Stomach (tissue), 9 donors: ENCODE data around the gene DHRSX. TPM values are rescaled to one million over a fixed set of nuclear protein-coding genes. Genes with fewer than 3 reads are reported as not detected.
"Not testable (repeated sequence)": the region's sequence is repeated elsewhere in the genome, so short reads cannot be mapped to it uniquely, and the experiment has no call there.

Experiments used
- DNase-seq, 2 donors: peaks; one replicate each; pipeline versions ENCODE4 v3.0.0 to v3.0.0-alpha.2; 2013 to 2019
- H3K27ac ChIP-seq, 5 donors: fragments of 200-600 bp in 4 of 5; sonication (generic) in 4 of 5; one replicate each; pipeline ENCODE4 v1.5.1; 2013 to 2019; ENCODE audit warnings: mild to moderate bottlenecking in 1 of 5, moderate library complexity in 1 of 5
- H3K27me3 ChIP-seq, 3 donors: fragments of 200-600 bp; sonication (generic); one replicate each; pipeline ENCODE4 v1.5.1; 2017 to 2019; ENCODE audit warnings: mixed run types in 1 of 3
- H3K36me3 ChIP-seq, 4 donors: fragments of 200-600 bp; sonication (generic); 1 replicate in 3 of 4; 2 replicates in 1 of 4; pipeline ENCODE4 v1.5.1; 2016 to 2019
- H3K4me1 ChIP-seq, 4 donors: fragments of 200-600 bp; sonication (generic); one replicate each; pipeline ENCODE4 v1.5.1; 2016 to 2019
- H3K4me3 ChIP-seq, 4 donors: fragments of 200-600 bp; sonication (generic) in 3 of 4; one replicate each; pipeline ENCODE4 v1.5.1; 2016 to 2019; ENCODE audit warnings: mild to moderate bottlenecking in 1 of 4
- H3K9me3 ChIP-seq, 4 donors: fragments of 200-600 bp; sonication (generic); one replicate each; pipeline ENCODE4 v1.5.1; 2016 to 2019
- CTCF ChIP-seq, 7 experiments: fragments of 450-650 bp in 4 of 7; fragments of 200-600 bp in 3 of 7; sonication (generic) in 3 of 7; IDR thresholded peaks; one replicate each; pipeline ENCODE4 v1.5.1; 2016 to 2019; ENCODE audit warnings: antibody characterized with exemption in 7 of 7, control low read depth in 2 of 7, mild to moderate bottlenecking in 1 of 7
- EP300 ChIP-seq: sonication (generic); formaldehyde crosslinking; IDR thresholded peaks from one replicate; pipeline ENCODE4 v1.6.1; 2017; ENCODE audit warnings: antibody characterized with exemption
- POLR2A ChIP-seq, 4 donors: fragments of 450-650 bp; IDR thresholded peaks; one replicate each; pipeline ENCODE4 v1.6.1; 2016; ENCODE audit warnings: antibody characterized with exemption in 4 of 4, control low read depth in 2 of 4, mild to moderate bottlenecking in 1 of 4, moderate library complexity in 1 of 4
- POLR2AphosphoS5 ChIP-seq, 3 donors: sonication (generic); formaldehyde crosslinking; IDR thresholded peaks; one replicate each; pipeline ENCODE4 v1.6.1; 2016; ENCODE audit warnings: antibody characterized with exemption in 3 of 3
- WGBS, 5 donors: extraction: QIAGEN DNeasy Blood & Tissue Kit in 3 of 5; methylation state at CpG; one replicate each; pipeline versions ENCODE4 v1.1.5 to v1.1.7; 2013 to 2018; 5-methylcytosine and 5-hydroxymethylcytosine counted together
- intact Hi-C: fragments of 100-400 bp; cut with DNase I; formaldehyde crosslinking; loops from one replicate; pipeline ENCODE4 v1.15.1; 2023; ENCODE audit warnings: low total_unique reads
- polyA plus RNA-seq, 3 donors: library from polyadenylated mRNA; stranded (reverse); fragments of 200-250 nt; gene quantifications; one replicate each; pipeline ENCODE4 v1.2.3, GENCODE V29; 2013
- total RNA-seq, 5 donors: library from RNA; depleted of rRNA; stranded (reverse); fragments of >200 nt; gene quantifications; one replicate each; pipeline versions ENCODE4 v1.1.0 to v1.2.3, GENCODE V29; 2014 to 2016
- donor health status: healthy with polysubstance abuse.
- donor health status: Bipolar disorder and iron deficiency.
- donor health status: healthy.

Gene DHRSX
- total and polyA plus RNA-seq, 8 donors: 11.2 to 69.4 (median 21.1) TPM

GRCh38 chrX:2251211-2251610, 249.6 kb downstream of the DHRSX start:
- H3K36me3 ChIP-seq: no peaks in the 10 kb centered on the region
- H3K4me3 ChIP-seq: no peak overlapping the region
- H3K27me3 ChIP-seq: no peaks in the 10 kb centered on the region
- 49 to 70% (median 56%) methylated on average over 5 of the region's 5 CpGs for WGBS, 5 donors
- no peak for DNase-seq
- intact Hi-C loops: no loop called here
- TF ChIP-seq CTCF (IDR thresholded peaks at IDR 0.05) (no peak), POLR2A (IDR thresholded peaks at IDR 0.05) (no peak), EP300 (no peak)
- peaks cover 0 to 8% (median 4%) of the 10 kb centered on the region in 4 donors for H3K9me3 ChIP-seq
- H3K27ac ChIP-seq: no peak overlapping the region
- no peaks in the 10 kb centered on the region for H3K4me1 ChIP-seq

- 81 to 95% (median 91%) methylated on average over 12 of the region's 12 CpGs for WGBS, 5 donors
- DNase-seq: no peak
- no peak overlapping the region for H3K4me3 ChIP-seq
- no peaks in the 10 kb centered on the region for H3K4me1 ChIP-seq
- H3K36me3 ChIP-seq: peaks cover 0 to 38% (median 35%) of the 10 kb centered on the region in 4 donors
- H3K9me3 ChIP-seq: no peaks in the 10 kb centered on the region
- intact Hi-C loops: no loop called here
- no peak overlapping the region for H3K27ac ChIP-seq
- no peak for TF ChIP-seq POLR2AphosphoS5 (IDR thresholded peaks at IDR 0.05)
- no peak for TF ChIP-seq POLR2A (IDR thresholded peaks at IDR 0.05)
- H3K27me3 ChIP-seq: no peaks in the 10 kb centered on the region
These were observed 256.8 kb downstream of the DHRSX start for GRCh38 chrX:2243913-2244460.

- Histone ChIP-seq H3K4me1 (no peaks in the 10 kb centered on the region), H3K36me3 (peaks cover 0 to 41% (median 39%) of the 10 kb centered on the region in 4 donors), H3K27me3 (no peaks in the 10 kb centered on the region), H3K27ac (no peak overlapping the region), H3K9me3 (no peaks in the 10 kb centered on the region), H3K4me3 (no peak overlapping the region)
- no peak for TF ChIP-seq EP300
- TF ChIP-seq CTCF (IDR thresholded peaks at IDR 0.05): no peak
- no peak for TF ChIP-seq POLR2AphosphoS5 (IDR thresholded peaks at IDR 0.05)
- TF ChIP-seq POLR2A (IDR thresholded peaks at IDR 0.05): no peak
- intact Hi-C loops: no loop called here
- WGBS, 5 donors: 93 to 97% (median 96%) methylated on average over 21 to 22 of the region's 22 CpGs
- DNase-seq: no peak
These were observed 257.8 kb downstream of the DHRSX start for GRCh38 chrX:2242980-2243379.

GRCh38 chrX:2242326-2242725, 258.4 kb downstream of the DHRSX start:
- no peak overlapping the region for H3K27ac ChIP-seq
- TF ChIP-seq POLR2AphosphoS5 (IDR thresholded peaks at IDR 0.05) (no peak), POLR2A (IDR thresholded peaks at IDR 0.05) (no peak), EP300 (no peak), CTCF (IDR thresholded peaks at IDR 0.05) (no peak)
- intact Hi-C loops: no loop called here
- H3K27me3 ChIP-seq: no peaks in the 10 kb centered on the region
- no peak for DNase-seq
- 88 to 93% (median 90%) methylated on average over 16 of the region's 16 CpGs for WGBS, 5 donors
- H3K36me3 ChIP-seq: peaks cover 0 to 46% (median 41%) of the 10 kb centered on the region in 4 donors
- H3K4me3 ChIP-seq: no peak overlapping the region
- H3K4me1 ChIP-seq: no peaks in the 10 kb centered on the region
- H3K9me3 ChIP-seq: no peaks in the 10 kb centered on the region

GRCh38 chrX:2241496-2241895, 259.3 kb downstream of the DHRSX start:
- H3K9me3 ChIP-seq, H3K27me3 ChIP-seq, H3K27ac ChIP-seq, H3K4me3 ChIP-seq, intact Hi-C loops, DNase-seq, H3K4me1 ChIP-seq: not testable (repeated sequence)
- 92 to 96% (median 95%) methylated on average over 9 to 13 of the region's 13 CpGs for WGBS, 5 donors
- peaks cover 0 to 48% (median 41%) of the 10 kb centered on the region in 4 donors for H3K36me3 ChIP-seq

GRCh38 chrX:2240761-2241160, 260.0 kb downstream of the DHRSX start:
- intact Hi-C loops, H3K4me3 ChIP-seq, H3K9me3 ChIP-seq, H3K27ac ChIP-seq, DNase-seq, H3K27me3 ChIP-seq, H3K4me1 ChIP-seq: not testable (repeated sequence)
- WGBS, 5 donors: 85 to 95% (median 93%) methylated on average over 12 of the region's 12 CpGs
- peaks cover 0 to 55% (median 41%) of the 10 kb centered on the region in 4 donors for H3K36me3 ChIP-seq
